Liver (tissue), 3 donors: ENCODE measurements around the gene APPL2.

Source experiments
- FOXA1 ChIP-seq: IDR thresholded peaks from 2 replicates; pipeline ENCODE4 v1.6.1; 2016; ENCODE audit warnings: antibody characterized with exemption
- GABPA ChIP-seq, 2 donors: IDR thresholded peaks in 1 of 2; conservative IDR thresholded peaks in 1 of 2; 2 replicates each; pipeline ENCODE4 v1.6.1; 2016; ENCODE audit warnings: antibody characterized with exemption in 2 of 2, mild to moderate bottlenecking in 1 of 2, moderate library complexity in 1 of 2
- JUND ChIP-seq, 2 donors: IDR thresholded peaks; 2 replicates each; pipeline ENCODE4 v1.6.1; 2016; ENCODE audit warnings: antibody characterized with exemption in 2 of 2
- MAX ChIP-seq: IDR thresholded peaks from 2 replicates; pipeline ENCODE4 v1.6.1; 2016; ENCODE audit warnings: antibody characterized with exemption
- RAD21 ChIP-seq, 2 donors: IDR thresholded peaks; 2 replicates each; pipeline ENCODE4 v1.6.1; 2016; ENCODE audit warnings: antibody characterized with exemption in 2 of 2, mild to moderate bottlenecking in 2 of 2
- SP1 ChIP-seq: IDR thresholded peaks from 2 replicates; pipeline ENCODE4 v1.6.1; 2018; ENCODE audit warnings: antibody characterized with exemption, mild to moderate bottlenecking
- TAF1 ChIP-seq: conservative IDR thresholded peaks from 2 replicates; pipeline ENCODE4 v1.6.1; 2016; ENCODE audit warnings: antibody characterized with exemption, mild to moderate bottlenecking
- TF ChIP-seq, protein P1 (sequence below): fragments of 150-350 bp; IDR thresholded peaks from 2 replicates; pipeline ENCODE4 v1.5.1; 2017; ENCODE audit warnings: improper control_type of control experiment, low read depth, low read length; ENCODE audit not compliant: missing input control
- donor health status: healthy.
- donor health status: healthy.

DNA sequence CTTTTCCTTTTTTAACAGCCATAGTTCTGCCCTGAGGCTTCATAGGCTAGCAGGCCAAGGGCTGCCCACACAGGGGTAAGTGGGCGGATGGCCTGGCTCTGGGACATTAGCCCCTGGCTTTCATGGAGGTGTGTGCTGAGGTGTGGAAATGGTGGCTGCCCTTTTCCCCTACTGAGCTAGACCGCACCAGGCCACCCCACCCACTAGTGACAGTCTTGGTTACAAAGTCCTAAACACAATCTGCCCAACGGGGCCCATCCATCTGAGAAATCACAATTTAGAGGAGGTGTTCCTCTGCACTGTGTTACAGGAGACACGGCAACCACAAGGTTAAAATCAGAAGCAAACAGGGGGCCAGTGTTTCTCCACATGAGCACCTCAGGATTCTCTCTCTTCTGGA lies 35.6 kb downstream of the APPL2 start:
- TF ChIP-seq JUND (IDR thresholded peaks at IDR 0.05) (no peak), MAX (no peak), RAD21 (IDR thresholded peaks at IDR 0.05) (no peak), GABPA (IDR thresholded peaks at IDR 0.05 in 1 of 2, conservative IDR thresholded peaks at IDR 0.05 in 1 of 2) (no peak), FOXA1 (no peak), TAF1 (no peak), SP1 (no peak)
- TF ChIP-seq, protein P1, sequence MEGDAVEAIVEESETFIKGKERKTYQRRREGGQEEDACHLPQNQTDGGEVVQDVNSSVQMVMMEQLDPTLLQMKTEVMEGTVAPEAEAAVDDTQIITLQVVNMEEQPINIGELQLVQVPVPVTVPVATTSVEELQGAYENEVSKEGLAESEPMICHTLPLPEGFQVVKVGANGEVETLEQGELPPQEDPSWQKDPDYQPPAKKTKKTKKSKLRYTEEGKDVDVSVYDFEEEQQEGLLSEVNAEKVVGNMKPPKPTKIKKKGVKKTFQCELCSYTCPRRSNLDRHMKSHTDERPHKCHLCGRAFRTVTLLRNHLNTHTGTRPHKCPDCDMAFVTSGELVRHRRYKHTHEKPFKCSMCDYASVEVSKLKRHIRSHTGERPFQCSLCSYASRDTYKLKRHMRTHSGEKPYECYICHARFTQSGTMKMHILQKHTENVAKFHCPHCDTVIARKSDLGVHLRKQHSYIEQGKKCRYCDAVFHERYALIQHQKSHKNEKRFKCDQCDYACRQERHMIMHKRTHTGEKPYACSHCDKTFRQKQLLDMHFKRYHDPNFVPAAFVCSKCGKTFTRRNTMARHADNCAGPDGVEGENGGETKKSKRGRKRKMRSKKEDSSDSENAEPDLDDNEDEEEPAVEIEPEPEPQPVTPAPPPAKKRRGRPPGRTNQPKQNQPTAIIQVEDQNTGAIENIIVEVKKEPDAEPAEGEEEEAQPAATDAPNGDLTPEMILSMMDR: no peak
